GM23338 (cell line): ENCODE results near the gene PKIB. TPM values are rescaled to one million over a fixed set of nuclear protein-coding genes. Genes with fewer than 3 reads are reported as not detected.
A peak's percentile ranks its signal among the peaks of the same experiment; 100 is the strongest.

ENCODE experiments used
- ATAC-seq: fragments of 200-7000 bp; cut with Tn5 transposase; 3 replicates; pipeline ENCODE4 v1.9.1; 2020
- DNase-seq: peaks from one replicate; pipeline ENCODE4 v3.0.0-alpha.2; 2015; ENCODE audit warnings: low spot score
- H2AFZ ChIP-seq: fragments of 200-600 bp; sonication (generic); 2 replicates; pipeline ENCODE4 v1.8.0; 2016; ENCODE audit warnings: antibody characterized with exemption, mild to moderate bottlenecking, moderate library complexity
- H3F3A ChIP-seq: fragments of 200-600 bp; sonication (generic); replicated peaks from 2 replicates; pipeline ENCODE4 v1.8.0; 2017; ENCODE audit warnings: antibody characterized with exemption, mixed run types, low read depth
- H3K27ac ChIP-seq: fragments of 200-600 bp; sonication (generic); 2 replicates; pipeline ENCODE4 v1.6.1; 2016; ENCODE audit warnings: low read depth
- H3K27me3 ChIP-seq: fragments of 200-600 bp; sonication (generic); 2 replicates; pipeline ENCODE4 v1.8.0; 2016; ENCODE audit warnings: mild to moderate bottlenecking, mixed run types, moderate library complexity; ENCODE audit not compliant: insufficient read depth
- H3K36me3 ChIP-seq: fragments of 200-600 bp; sonication (generic); 2 replicates; pipeline ENCODE4 v1.8.0; 2016; ENCODE audit warnings: mild to moderate bottlenecking; ENCODE audit not compliant: insufficient read depth
- H3K4me1 ChIP-seq: fragments of 200-600 bp; sonication (generic); 2 replicates; pipeline ENCODE4 v1.8.0; 2016; ENCODE audit warnings: mild to moderate bottlenecking, moderate library complexity; ENCODE audit not compliant: insufficient read depth
- H3K4me2 ChIP-seq: fragments of 200-600 bp; sonication (generic); 2 replicates; pipeline ENCODE4 v1.7.1; 2017; ENCODE audit warnings: mixed run types
- H3K4me3 ChIP-seq: fragments of 200-600 bp; sonication (generic); 2 replicates; pipeline ENCODE4 v1.6.1; 2016; ENCODE audit warnings: mixed run types
- H3K79me2 ChIP-seq: fragments of 200-600 bp; sonication (generic); replicated peaks from 2 replicates; pipeline ENCODE4 v1.8.0; 2017; ENCODE audit warnings: mild to moderate bottlenecking; ENCODE audit not compliant: insufficient read depth
- H3K9me2 ChIP-seq: fragments of 200-600 bp; sonication (generic); 2 replicates; pipeline ENCODE4 v1.8.0; 2017; ENCODE audit not compliant: insufficient read depth
- H4K20me1 ChIP-seq: fragments of 200-600 bp; sonication (generic); replicated peaks from 2 replicates; pipeline ENCODE4 v1.8.0; 2017; ENCODE audit warnings: mild to moderate bottlenecking; ENCODE audit not compliant: insufficient read depth
- H3K27ac Mint-ChIP-seq: 2 replicates; pipeline ENCODE4 v1.8.0; 2020; ENCODE audit warnings: inconsistent platforms, mild to moderate bottlenecking, moderate library complexity, mixed read lengths
- H3K27me3 Mint-ChIP-seq: 3 replicates; pipeline ENCODE4 v1.8.0; 2022; ENCODE audit warnings: low read depth, mild to moderate bottlenecking, moderate library complexity, mixed read lengths, inconsistent platforms; ENCODE audit not compliant: insufficient read depth, poor library complexity
- H3K36me3 Mint-ChIP-seq: 3 replicates; pipeline ENCODE4 v1.8.0; 2021; ENCODE audit warnings: low read depth, mild to moderate bottlenecking, inconsistent platforms, moderate library complexity, mixed read lengths
- H3K4me1 Mint-ChIP-seq: 3 replicates; pipeline ENCODE4 v1.8.0; 2020; ENCODE audit warnings: mild to moderate bottlenecking, inconsistent platforms, mixed read lengths
- H3K4me3 Mint-ChIP-seq: 3 replicates; pipeline ENCODE4 v1.8.0; 2021; ENCODE audit warnings: moderate library complexity, mild to moderate bottlenecking, inconsistent platforms, mixed read lengths
- H3K9me3 Mint-ChIP-seq: 3 replicates; pipeline ENCODE4 v1.8.0; 2020; ENCODE audit warnings: moderate library complexity, mild to moderate bottlenecking, inconsistent platforms, mixed read lengths
- ETS1 ChIP-seq: IDR thresholded peaks from 2 replicates; pipeline ENCODE4 v1.6.1; 2016; ENCODE audit warnings: antibody characterized with exemption
- JUNB ChIP-seq: IDR thresholded peaks from one replicate; pipeline ENCODE4 v1.6.1; 2016; ENCODE audit warnings: antibody characterized with exemption; ENCODE audit not compliant: unreplicated experiment
- REST ChIP-seq: IDR thresholded peaks from one replicate; pipeline ENCODE4 v1.6.1; 2018; ENCODE audit warnings: antibody characterized with exemption; ENCODE audit not compliant: unreplicated experiment
- ZNF462 ChIP-seq: fragments of 250-450 bp; sonication (Bioruptor Pico); IDR thresholded peaks from 2 replicates; pipeline ENCODE4 v1.5.0; 2020; ENCODE audit warnings: mild to moderate bottlenecking, moderate library complexity
- polyA plus RNA-seq: library from polyadenylated mRNA; unstranded; fragments of >200 nt; fragmentation: Nextera tagmentation; extraction: Ambion mirVana; gene quantifications from 2 replicates; pipeline ENCODE4 v1.2.1, GENCODE V29; 2016
- total RNA-seq: library from RNA; depleted of rRNA; stranded (reverse); fragments of >200 nt; shearing (Covaris generic); gene quantifications from 2 replicates; pipeline ENCODE4 v1.2.3, GENCODE V29; 2014

Gene PKIB
- total and polyA plus RNA-seq, 2 experiments from 2014 or later: 125 to 170 TPM

GRCh38 chr6:122653094-122653493 lies 42.9 kb downstream of the PKIB start:
- peak overlapping the region; percentile 18 for H3K27ac Mint-ChIP-seq
- no peaks in the 10 kb centered on the region for H3K36me3 ChIP-seq
- no peaks in the 10 kb centered on the region for H3K79me2 ChIP-seq
- no peak overlapping the region for H3K4me3 Mint-ChIP-seq
- no peak overlapping the region for H3K4me3 ChIP-seq
- H3K36me3 Mint-ChIP-seq: no peaks in the 10 kb centered on the region
- no peak for TF ChIP-seq ETS1
- no peak for TF ChIP-seq ZNF462 (CRISPR knock-in tag)
- no peak for TF ChIP-seq JUNB
- no peak for TF ChIP-seq REST
- H3K27ac ChIP-seq: no peak overlapping the region
- no peaks in the 10 kb centered on the region for H3K27me3 Mint-ChIP-seq
- H3F3A ChIP-seq: no peaks in the 10 kb centered on the region
- no peaks in the 10 kb centered on the region for H3K9me3 Mint-ChIP-seq
- no peak overlapping the region for H2AFZ ChIP-seq
- H3K4me2 ChIP-seq: no peak overlapping the region
- peaks cover 16% of the 10 kb centered on the region; the same call in 2 of the 3 replicates for H3K4me1 Mint-ChIP-seq
- no peaks in the 10 kb centered on the region for H3K27me3 ChIP-seq
- DNase-seq (peak; percentile 11), ATAC-seq (no peak; the same call in 2 of the 3 replicates)
- H3K9me2 ChIP-seq: peaks cover 4% of the 10 kb centered on the region; the same call in 1 of the 2 replicates
- no peaks in the 10 kb centered on the region; the same call in 1 of the 2 replicates for H3K4me1 ChIP-seq
- 0 out of 2 replicates have a peak, but pooled peaks cover 7% of the 10 kb centered on the region for H4K20me1 ChIP-seq
